Mucosa of descending colon (tissue), 3 donors: ENCODE data around the gene MTUS2. TPM values are rescaled to one million over a fixed set of nuclear protein-coding genes. Genes with fewer than 3 reads are reported as not detected.

Experiments used
- ATAC-seq: fragments of 200-7000 bp; cut with Tn5 transposase; one replicate; pipeline ENCODE4 v1.9.1; 2020; ENCODE audit warnings: mild to moderate bottlenecking, moderate library complexity
- DNase-seq, 3 donors: peaks; one replicate each; pipeline ENCODE4 v3.0.0-alpha.2; 2020
- H3K36me3 ChIP-seq: fragments of 200-600 bp; one replicate; pipeline ENCODE4 v1.8.0; 2021; ENCODE audit warnings: low read depth, mild to moderate bottlenecking
- H3K4me1 ChIP-seq: fragments of 200-600 bp; one replicate; pipeline ENCODE4 v1.8.0; 2021; ENCODE audit warnings: low read depth, mild to moderate bottlenecking
- H3K4me3 ChIP-seq: fragments of 200-600 bp; one replicate; pipeline ENCODE4 v1.8.0; 2021; ENCODE audit warnings: mild to moderate bottlenecking
- H3K9me3 ChIP-seq: fragments of 200-600 bp; one replicate; pipeline ENCODE4 v1.8.0; 2021; ENCODE audit warnings: mild to moderate bottlenecking
- intact Hi-C, 2 donors: fragments of 100-400 bp; cut with DNase I in 1 of 2; cut with micrococcal nuclease in 1 of 2; formaldehyde crosslinking; loops; one replicate each; pipeline versions ENCODE4 v1.11.0 to v1.11.1; 2022; cut with DNase I, micrococcal nuclease
- total RNA-seq, 3 donors: library from RNA; stranded (reverse); fragmentation: NEBNext Ultra II Directional in 2 of 3; extraction: Animal tissue kit (Norgen Biotek cat#: 25700) in 2 of 3; gene quantifications; one replicate each; pipeline versions ENCODE4 v1.2.1 to v1.2.4, GENCODE V29; 2021 to 2023
- TF ChIP-seq, protein P1 (sequence below): fragments of 200-600 bp; IDR thresholded peaks from one replicate; pipeline ENCODE4 v1.8.0; 2022; ENCODE audit warnings: antibody characterized with exemption, mild to moderate bottlenecking
- donor health status: DM: no; HTN: no; CAD: no; lungs with moderate emphysema.
- donor health status: DM: no; HTN: no; CAD: no.
- donor health status: DM: no; HTN: yes; CAD: no.

MTUS2 gene
- total RNA-seq, 3 donors from 2014 or later: 0.09 to 0.85 (median 0.60) TPM

DNA sequence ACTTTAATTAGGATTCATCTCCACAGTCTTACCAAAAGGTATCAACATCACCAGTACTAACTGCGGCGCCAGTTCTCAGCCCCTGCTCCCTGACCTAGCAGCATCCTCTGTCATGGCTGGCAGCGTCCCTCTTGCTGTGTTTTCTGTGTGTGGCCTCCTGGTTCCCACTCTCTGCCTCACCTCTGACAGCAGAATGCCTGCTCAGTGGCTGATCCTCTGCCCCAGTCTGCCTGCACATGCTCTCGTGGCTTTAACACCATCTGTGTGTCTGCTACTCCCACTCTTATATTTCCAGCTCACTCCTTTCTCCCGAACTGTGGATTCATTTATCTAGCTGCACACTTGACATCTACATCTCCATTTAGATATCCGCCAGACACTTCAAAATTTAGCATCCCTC is 341.5 kb downstream of the MTUS2 start:
- no peak overlapping the region for H3K4me3 ChIP-seq
- ATAC-seq (no peak), DNase-seq (no peak)
- TF ChIP-seq, protein P1, sequence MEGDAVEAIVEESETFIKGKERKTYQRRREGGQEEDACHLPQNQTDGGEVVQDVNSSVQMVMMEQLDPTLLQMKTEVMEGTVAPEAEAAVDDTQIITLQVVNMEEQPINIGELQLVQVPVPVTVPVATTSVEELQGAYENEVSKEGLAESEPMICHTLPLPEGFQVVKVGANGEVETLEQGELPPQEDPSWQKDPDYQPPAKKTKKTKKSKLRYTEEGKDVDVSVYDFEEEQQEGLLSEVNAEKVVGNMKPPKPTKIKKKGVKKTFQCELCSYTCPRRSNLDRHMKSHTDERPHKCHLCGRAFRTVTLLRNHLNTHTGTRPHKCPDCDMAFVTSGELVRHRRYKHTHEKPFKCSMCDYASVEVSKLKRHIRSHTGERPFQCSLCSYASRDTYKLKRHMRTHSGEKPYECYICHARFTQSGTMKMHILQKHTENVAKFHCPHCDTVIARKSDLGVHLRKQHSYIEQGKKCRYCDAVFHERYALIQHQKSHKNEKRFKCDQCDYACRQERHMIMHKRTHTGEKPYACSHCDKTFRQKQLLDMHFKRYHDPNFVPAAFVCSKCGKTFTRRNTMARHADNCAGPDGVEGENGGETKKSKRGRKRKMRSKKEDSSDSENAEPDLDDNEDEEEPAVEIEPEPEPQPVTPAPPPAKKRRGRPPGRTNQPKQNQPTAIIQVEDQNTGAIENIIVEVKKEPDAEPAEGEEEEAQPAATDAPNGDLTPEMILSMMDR: no peak
- no peaks in the 10 kb centered on the region for H3K36me3 ChIP-seq
- peaks cover 17% of the 10 kb centered on the region for H3K9me3 ChIP-seq
- intact Hi-C loops: no loop called here
- H3K4me1 ChIP-seq: no peaks in the 10 kb centered on the region

DNA sequence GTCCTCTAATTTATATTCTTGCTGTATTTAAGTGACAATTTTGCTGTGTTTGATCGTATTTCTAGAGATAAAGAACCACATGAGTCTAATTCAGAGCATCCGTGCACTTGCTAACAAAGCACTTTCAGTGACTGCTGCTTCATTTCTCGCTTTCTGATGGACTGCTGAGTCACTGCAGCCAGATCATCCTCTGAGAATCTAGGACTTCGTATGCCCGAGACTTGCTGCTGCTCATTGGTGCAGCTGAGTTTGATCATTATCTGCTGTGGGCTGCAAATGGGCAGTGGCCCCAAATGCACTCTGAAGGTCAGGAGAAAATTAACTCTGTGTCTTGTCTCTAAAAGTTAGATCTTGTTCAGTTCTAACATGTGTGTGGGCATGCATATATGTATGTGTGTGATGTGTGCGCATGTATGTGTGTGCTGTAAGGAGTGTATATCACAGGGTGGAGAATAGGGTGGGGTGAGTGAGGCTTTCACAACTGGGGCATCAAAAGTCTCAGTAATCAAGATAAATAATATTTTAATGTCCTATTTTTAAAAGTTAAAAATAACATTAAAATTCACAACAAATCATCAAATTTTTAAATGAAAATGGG is 342.6 kb downstream of the MTUS2 start:
- intact Hi-C loops: no loop called here
- DNase-seq: no peak
- TF ChIP-seq, protein P1: no peak

DNA sequence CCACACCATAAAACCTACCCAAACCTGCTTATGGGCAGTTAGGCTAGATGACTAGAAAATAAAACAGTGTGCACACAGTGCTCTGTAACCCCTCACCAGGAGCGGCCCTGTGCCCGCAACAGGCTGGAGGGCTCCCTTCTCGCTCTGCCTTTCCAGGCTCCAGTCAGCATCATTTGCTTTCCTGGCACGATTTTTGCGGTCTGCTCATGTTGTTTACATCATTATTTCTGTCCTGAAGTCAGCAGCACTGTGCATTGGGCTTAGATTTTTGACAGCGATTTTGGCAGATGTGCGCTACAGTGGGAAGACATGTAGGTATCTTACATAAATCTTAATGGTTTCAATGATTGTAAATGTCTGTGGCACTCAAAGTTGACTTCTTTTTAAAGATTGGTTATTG is 344.0 kb downstream of the MTUS2 start:
- Histone ChIP-seq H3K4me3 (no peak overlapping the region), H3K36me3 (no peaks in the 10 kb centered on the region), H3K4me1 (no peaks in the 10 kb centered on the region), H3K9me3 (peaks cover 17% of the 10 kb centered on the region)
- ATAC-seq (no peak), DNase-seq (no peak)
- TF ChIP-seq, protein P1: no peak
- intact Hi-C loops: no loop called here

More for the DNA sequence above, 342.6 kb downstream of the MTUS2 start:
- no peak for ATAC-seq
- Histone ChIP-seq H3K9me3 (peaks cover 17% of the 10 kb centered on the region), H3K36me3 (no peaks in the 10 kb centered on the region), H3K4me1 (no peaks in the 10 kb centered on the region), H3K4me3 (no peak overlapping the region)

DNA sequence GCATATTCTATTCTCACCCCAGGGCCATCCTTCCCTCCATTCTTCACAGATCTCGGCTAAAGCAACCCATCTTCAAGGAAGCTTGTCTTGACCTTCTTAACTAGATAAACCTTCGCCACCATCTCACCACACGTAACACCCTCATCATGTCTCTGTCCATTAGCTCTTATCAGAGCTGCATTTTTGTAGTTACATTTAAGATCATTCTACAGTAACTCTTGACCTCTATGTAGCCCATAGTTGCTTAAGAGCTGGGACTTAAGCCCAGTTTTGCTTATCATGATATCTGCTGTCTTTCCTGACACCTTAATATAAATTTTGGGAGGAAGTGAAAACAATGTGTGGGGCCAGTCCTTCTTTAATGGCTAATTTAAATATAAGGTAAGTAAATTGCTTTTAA is 345.1 kb downstream of the MTUS2 start:
- DNase-seq (no peak), ATAC-seq (no peak)
- no peak overlapping the region for H3K4me3 ChIP-seq
- TF ChIP-seq, protein P1: no peak
- no peaks in the 10 kb centered on the region for H3K4me1 ChIP-seq
- intact Hi-C loops: no loop called here
- H3K36me3 ChIP-seq: no peaks in the 10 kb centered on the region
- H3K9me3 ChIP-seq: peaks cover 17% of the 10 kb centered on the region

DNA sequence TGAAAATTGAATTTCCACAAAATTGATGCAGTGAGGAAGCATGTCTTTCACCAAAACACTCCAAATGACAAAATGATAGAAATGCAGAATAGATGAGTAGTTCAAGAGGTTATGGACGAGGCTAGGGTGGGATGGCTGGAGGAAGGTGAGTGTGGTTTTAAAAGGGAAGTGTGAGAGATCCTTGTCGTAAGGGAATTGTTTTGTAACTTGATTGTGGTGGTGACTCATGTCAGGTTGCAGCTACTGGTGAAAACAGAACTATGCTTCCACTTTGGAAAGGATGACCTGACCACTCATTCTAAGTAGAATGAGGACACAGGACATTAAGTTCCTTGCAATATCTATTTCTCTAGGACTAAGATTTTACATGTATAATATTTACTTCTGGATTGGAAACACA is 345.7 kb downstream of the MTUS2 start:
- H3K9me3 ChIP-seq: peaks cover 14% of the 10 kb centered on the region
- TF ChIP-seq, protein P1: no peak
- intact Hi-C loops: no loop called here
- no peak overlapping the region for H3K4me3 ChIP-seq
- no peaks in the 10 kb centered on the region for H3K36me3 ChIP-seq
- ATAC-seq (no peak), DNase-seq (no peak)
- no peaks in the 10 kb centered on the region for H3K4me1 ChIP-seq
